Measurements from ENCODE around the gene C15orf39. TPM values are rescaled to one million over a fixed set of nuclear protein-coding genes. Genes with fewer than 3 reads are reported as not detected.
A peak's percentile ranks its signal among the peaks of the same experiment; 100 is the strongest.

C15orf39 gene
- total and polyA plus RNA-seq, 4 donors = 2.6 to 15.0 (median 10.3) TPM

DNA sequence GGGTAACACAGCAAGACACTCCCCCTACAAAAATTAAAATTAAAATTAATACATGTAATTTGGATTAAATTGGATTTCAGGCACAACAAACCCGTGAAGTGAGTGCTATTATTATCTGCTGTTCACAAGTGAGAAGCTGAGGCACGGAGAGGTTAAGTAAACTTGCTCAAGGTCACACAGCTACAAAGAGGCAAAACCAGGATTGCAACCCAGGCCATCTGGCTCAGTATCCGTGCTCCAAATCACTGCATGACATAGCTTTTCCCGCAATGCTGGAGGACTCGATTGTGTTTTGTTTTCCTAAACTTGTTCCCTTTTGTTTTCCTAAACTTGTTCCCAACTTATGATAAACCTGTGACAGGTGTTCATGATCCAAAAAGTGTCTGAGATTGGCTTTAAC lies 19.9 kb upstream of the C15orf39 start:
- 67% methylated on average over 1 of the region's 5 CpGs for WGBS (ENCODE audit: insufficient coverage)
- Histone ChIP-seq H3K4me1 (ENCODE audit: control insufficient read depth, insufficient read depth, low read length) (peaks cover 52% of the 10 kb centered on the region), H3K36me3 (ENCODE audit: control insufficient read depth, insufficient read depth, low read length) (no peaks in the 10 kb centered on the region), H3K4me3 (ENCODE audit: low read depth, low read length) (no peak overlapping the region), H3K9me3 (ENCODE audit: control insufficient read depth, insufficient read depth, low read length) (no peaks in the 10 kb centered on the region), H3K27ac (ENCODE audit: low read depth, low read length) (peak overlapping the region; percentile 54), H3K27me3 (ENCODE audit: control insufficient read depth, insufficient read depth, low read length) (peaks cover 13% of the 10 kb centered on the region)
- no peak for DNase-seq (ENCODE audit: low read depth in 4 of 6, low spot score in 6 of 6)

GRCh38 chr15:75182187-75183131 lies 19.2 kb upstream of the C15orf39 start:
- H3K4me3 ChIP-seq (ENCODE audit: low read depth, low read length) = no peak overlapping the region
- H3K36me3 ChIP-seq (ENCODE audit: control insufficient read depth, insufficient read depth, low read length) = no peaks in the 10 kb centered on the region
- H3K4me1 ChIP-seq (ENCODE audit: control insufficient read depth, insufficient read depth, low read length) = peaks cover 49% of the 10 kb centered on the region
- WGBS (ENCODE audit: insufficient coverage) = 42% methylated on average over 8 of the region's 12 CpGs
- H3K9me3 ChIP-seq (ENCODE audit: control insufficient read depth, insufficient read depth, low read length) = no peaks in the 10 kb centered on the region
- peaks cover 13% of the 10 kb centered on the region for H3K27me3 ChIP-seq (ENCODE audit: control insufficient read depth, insufficient read depth, low read length)
- no peak for DNase-seq (ENCODE audit: low read depth in 4 of 6, low spot score in 6 of 6)
- H3K27ac ChIP-seq (ENCODE audit: low read depth, low read length) = peak overlapping the region; percentile 54

DNA sequence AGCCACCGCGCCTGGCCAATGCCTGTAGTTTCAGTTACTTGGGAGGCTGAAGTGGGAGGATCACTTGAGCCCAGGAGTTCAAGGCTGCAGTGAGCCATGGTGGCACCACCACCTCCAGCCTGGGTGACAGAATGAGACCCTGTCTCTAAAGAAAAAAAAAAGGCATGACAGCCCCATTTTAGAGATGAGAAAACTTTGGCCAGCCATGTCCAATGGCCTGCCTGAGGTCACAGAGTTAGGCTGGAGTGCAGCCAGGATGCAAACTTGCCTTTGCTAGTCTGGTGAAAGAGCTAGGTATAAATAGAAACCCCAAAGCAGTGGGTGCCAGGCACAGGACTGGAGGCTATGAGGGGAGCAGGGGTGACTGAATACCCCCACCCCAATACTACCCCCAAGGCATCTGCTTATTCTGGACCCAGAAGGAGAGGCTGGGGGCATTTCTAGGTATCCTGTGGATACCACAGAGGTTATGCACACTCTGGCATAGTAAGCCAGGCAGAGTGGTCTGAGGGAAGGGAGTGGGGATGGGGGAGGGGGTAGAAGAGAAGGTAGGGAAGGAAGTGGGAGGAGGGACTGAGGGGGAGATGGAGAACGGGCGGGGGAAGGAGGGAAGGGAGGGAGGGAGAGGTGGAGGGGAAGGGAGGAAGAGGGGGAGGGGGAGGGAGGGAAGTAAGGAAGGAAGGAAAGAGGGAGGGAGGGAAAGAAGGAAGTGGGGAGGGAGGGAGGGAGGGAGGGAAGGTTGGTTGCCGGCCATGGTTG lies 16.2 kb upstream of the C15orf39 start:
- no peaks in the 10 kb centered on the region for H3K27me3 ChIP-seq (ENCODE audit: control insufficient read depth, insufficient read depth, low read length)
- H3K4me1 ChIP-seq (ENCODE audit: control insufficient read depth, insufficient read depth, low read length) = peaks cover 26% of the 10 kb centered on the region
- DNase-seq (ENCODE audit: low read depth in 4 of 6, low spot score in 6 of 6) = no peak
- H3K4me3 ChIP-seq (ENCODE audit: low read depth, low read length) = no peak overlapping the region
- no peaks in the 10 kb centered on the region for H3K9me3 ChIP-seq (ENCODE audit: control insufficient read depth, insufficient read depth, low read length)
- H3K27ac ChIP-seq (ENCODE audit: low read depth, low read length) = no peak overlapping the region
- 94% methylated on average over 3 of the region's 5 CpGs for WGBS (ENCODE audit: insufficient coverage)
- H3K36me3 ChIP-seq (ENCODE audit: control insufficient read depth, insufficient read depth, low read length) = no peaks in the 10 kb centered on the region

- no peak overlapping the region for H3K4me3 ChIP-seq (ENCODE audit: low read depth, low read length)
- no peaks in the 10 kb centered on the region for H3K27me3 ChIP-seq (ENCODE audit: control insufficient read depth, insufficient read depth, low read length)
- no peak overlapping the region for H3K27ac ChIP-seq (ENCODE audit: low read depth, low read length)
- peaks cover 20% of the 10 kb centered on the region for H3K4me1 ChIP-seq (ENCODE audit: control insufficient read depth, insufficient read depth, low read length)
- no peak for DNase-seq (ENCODE audit: low read depth in 4 of 6, low spot score in 6 of 6)
- H3K36me3 ChIP-seq (ENCODE audit: control insufficient read depth, insufficient read depth, low read length) = no peaks in the 10 kb centered on the region
- H3K9me3 ChIP-seq (ENCODE audit: control insufficient read depth, insufficient read depth, low read length) = no peaks in the 10 kb centered on the region
- 82% methylated on average over 2 of the region's 4 CpGs for WGBS (ENCODE audit: insufficient coverage)
Observed at GRCh38 chr15:75186044-75186443, 15.6 kb upstream of the C15orf39 start.

DNA sequence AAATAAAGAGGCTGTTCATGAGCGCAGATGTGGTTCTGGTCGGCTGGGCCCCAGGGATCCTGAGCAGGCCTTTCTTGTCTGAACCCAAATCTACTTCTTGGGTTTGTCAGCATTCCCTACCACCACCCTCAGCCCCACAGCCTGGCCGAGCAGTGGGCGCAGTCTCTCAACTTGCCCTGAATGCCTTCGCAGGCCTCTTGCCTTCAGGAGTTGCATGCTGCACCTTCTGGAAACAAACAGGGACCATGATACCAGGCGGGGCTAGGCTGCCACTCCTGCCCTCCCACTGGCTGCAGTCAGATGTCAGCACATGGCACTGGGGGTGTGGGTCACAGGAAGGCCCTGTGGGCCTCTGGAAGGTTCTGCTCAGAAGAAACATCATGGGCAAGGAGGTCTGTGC lies 13.2 kb upstream of the C15orf39 start:
- no peak overlapping the region for H3K27ac ChIP-seq (ENCODE audit: low read depth, low read length)
- H3K9me3 ChIP-seq (ENCODE audit: control insufficient read depth, insufficient read depth, low read length) = no peaks in the 10 kb centered on the region
- peaks cover 21% of the 10 kb centered on the region for H3K4me1 ChIP-seq (ENCODE audit: control insufficient read depth, insufficient read depth, low read length)
- 89% methylated on average over 6 of the region's 6 CpGs for WGBS (ENCODE audit: insufficient coverage)
- no peak overlapping the region for H3K4me3 ChIP-seq (ENCODE audit: low read depth, low read length)
- no peaks in the 10 kb centered on the region for H3K27me3 ChIP-seq (ENCODE audit: control insufficient read depth, insufficient read depth, low read length)
- no peak for DNase-seq (ENCODE audit: low read depth in 4 of 6, low spot score in 6 of 6)
- H3K36me3 ChIP-seq (ENCODE audit: control insufficient read depth, insufficient read depth, low read length) = no peaks in the 10 kb centered on the region

GRCh38 chr15:75191235-75191634 lies 10.4 kb upstream of the C15orf39 start:
- 79% methylated on average over 2 of the region's 2 CpGs for WGBS (ENCODE audit: insufficient coverage)
- Histone ChIP-seq H3K4me1 (ENCODE audit: control insufficient read depth, insufficient read depth, low read length) (peaks cover 44% of the 10 kb centered on the region), H3K27me3 (ENCODE audit: control insufficient read depth, insufficient read depth, low read length) (no peaks in the 10 kb centered on the region), H3K4me3 (ENCODE audit: low read depth, low read length) (no peak overlapping the region), H3K27ac (ENCODE audit: low read depth, low read length) (no peak overlapping the region), H3K9me3 (ENCODE audit: control insufficient read depth, insufficient read depth, low read length) (no peaks in the 10 kb centered on the region), H3K36me3 (ENCODE audit: control insufficient read depth, insufficient read depth, low read length) (no peaks in the 10 kb centered on the region)
- DNase-seq (ENCODE audit: low read depth in 4 of 6, low spot score in 6 of 6) = no peak

DNA sequence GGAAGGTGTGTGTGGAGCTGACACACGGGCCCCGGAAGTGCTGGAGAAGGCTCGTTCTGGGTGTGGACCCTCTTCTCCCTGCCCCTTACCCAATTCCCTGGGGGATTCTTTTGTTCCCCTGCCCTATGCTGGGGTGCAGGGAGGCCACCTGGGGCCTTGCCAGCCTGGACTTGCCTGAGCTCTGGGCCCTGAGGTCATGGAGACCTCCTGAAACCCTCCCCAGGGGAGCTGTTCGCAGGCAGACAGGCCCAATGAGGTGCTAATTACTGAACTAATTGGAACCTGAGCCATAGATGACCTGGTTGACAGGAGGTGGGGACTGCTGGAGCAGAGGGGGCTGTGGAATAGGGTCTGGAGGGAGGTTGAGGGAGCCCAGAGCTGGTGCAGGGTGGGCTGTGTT lies 9.4 kb upstream of the C15orf39 start:
- Histone ChIP-seq H3K27me3 (ENCODE audit: control insufficient read depth, insufficient read depth, low read length) (no peaks in the 10 kb centered on the region), H3K36me3 (ENCODE audit: control insufficient read depth, insufficient read depth, low read length) (no peaks in the 10 kb centered on the region), H3K4me3 (ENCODE audit: low read depth, low read length) (no peak overlapping the region), H3K9me3 (ENCODE audit: control insufficient read depth, insufficient read depth, low read length) (no peaks in the 10 kb centered on the region), H3K27ac (ENCODE audit: low read depth, low read length) (no peak overlapping the region), H3K4me1 (ENCODE audit: control insufficient read depth, insufficient read depth, low read length) (peaks cover 54% of the 10 kb centered on the region)
- DNase-seq (ENCODE audit: low read depth in 4 of 6, low spot score in 6 of 6) = no peak
- 80% methylated on average over 1 of the region's 4 CpGs for WGBS (ENCODE audit: insufficient coverage)

GRCh38 chr15:75193272-75193671 lies 8.4 kb upstream of the C15orf39 start:
- H3K36me3 ChIP-seq (ENCODE audit: control insufficient read depth, insufficient read depth, low read length) = no peaks in the 10 kb centered on the region
- H3K27me3 ChIP-seq (ENCODE audit: control insufficient read depth, insufficient read depth, low read length) = no peaks in the 10 kb centered on the region
- H3K4me1 ChIP-seq (ENCODE audit: control insufficient read depth, insufficient read depth, low read length) = peaks cover 55% of the 10 kb centered on the region
- no peak overlapping the region for H3K27ac ChIP-seq (ENCODE audit: low read depth, low read length)
- WGBS (ENCODE audit: insufficient coverage) = 40% methylated on average over 3 of the region's 3 CpGs
- DNase-seq (ENCODE audit: low read depth in 4 of 6, low spot score in 6 of 6) = no peak
- no peaks in the 10 kb centered on the region for H3K9me3 ChIP-seq (ENCODE audit: control insufficient read depth, insufficient read depth, low read length)
- no peak overlapping the region for H3K4me3 ChIP-seq (ENCODE audit: low read depth, low read length)

DNA sequence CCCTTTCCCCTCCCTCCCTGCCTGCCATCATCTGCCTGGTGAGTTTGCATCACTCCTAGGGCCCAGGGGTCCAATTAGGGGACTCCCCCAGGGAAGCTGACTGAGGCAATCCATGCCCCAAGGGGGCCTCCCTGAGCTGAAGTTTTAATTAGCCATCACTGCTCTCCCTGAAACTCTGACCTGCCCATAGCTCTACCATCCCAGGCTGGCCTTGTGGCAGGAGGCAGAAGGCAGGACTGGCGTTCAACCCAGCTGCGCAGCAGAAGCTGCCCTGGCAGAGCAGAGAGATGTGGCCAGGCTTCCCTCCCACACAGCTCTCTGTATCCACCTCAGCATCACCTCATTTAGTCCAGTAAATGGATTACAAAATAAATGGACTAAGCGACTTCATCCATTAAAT lies 7.7 kb upstream of the C15orf39 start:
- Histone ChIP-seq H3K36me3 (ENCODE audit: control insufficient read depth, insufficient read depth, low read length) (no peaks in the 10 kb centered on the region), H3K9me3 (ENCODE audit: control insufficient read depth, insufficient read depth, low read length) (no peaks in the 10 kb centered on the region), H3K4me1 (ENCODE audit: control insufficient read depth, insufficient read depth, low read length) (peaks cover 55% of the 10 kb centered on the region), H3K4me3 (ENCODE audit: low read depth, low read length) (no peak overlapping the region), H3K27me3 (ENCODE audit: control insufficient read depth, insufficient read depth, low read length) (peaks cover 3% of the 10 kb centered on the region), H3K27ac (ENCODE audit: low read depth, low read length) (no peak overlapping the region)
- DNase-seq (ENCODE audit: low read depth in 4 of 6, low spot score in 6 of 6) = peak in 1 of 6 donors; percentile 16
- WGBS (ENCODE audit: insufficient coverage) = 60% methylated on average over 2 of the region's 3 CpGs

Measured in spinal cord (tissue), 10 donors.